Transverse colon (tissue), 4 donors: ENCODE measurements around the gene SP110. TPM values are rescaled to one million over a fixed set of nuclear protein-coding genes. Genes with fewer than 3 reads are reported as not detected.
"Not testable (repeated sequence)": the region's sequence is repeated elsewhere in the genome, so short reads cannot be mapped to it uniquely, and the experiment has no call there.

ENCODE experiments used
- DNase-seq: peaks from one replicate; pipeline ENCODE4 v3.0.0-alpha.2; 2019
- H3K27ac ChIP-seq, 4 donors: fragments of 200-600 bp; sonication (generic); 2 replicates each; pipeline ENCODE4 v1.5.1; 2016 to 2018; ENCODE audit warnings: inconsistent platforms in 4 of 4
- H3K27me3 ChIP-seq: fragments of 200-600 bp; sonication (generic); 2 replicates; pipeline ENCODE4 v1.5.1; 2017; ENCODE audit warnings: inconsistent platforms
- H3K36me3 ChIP-seq, 4 donors: fragments of 200-600 bp; sonication (generic); 2 replicates each; pipeline ENCODE4 v1.5.1; 2017 to 2019; ENCODE audit warnings: inconsistent platforms in 4 of 4
- H3K4me1 ChIP-seq, 4 donors: fragments of 200-600 bp; sonication (generic); 2 replicates each; pipeline ENCODE4 v1.5.1; 2017 to 2020; ENCODE audit warnings: inconsistent platforms in 4 of 4
- H3K4me3 ChIP-seq, 4 donors: fragments of 200-600 bp; sonication (generic); 1 replicate in 1 of 4; 2 replicates in 3 of 4; pipeline versions ENCODE4 v1.5.1 to v1.6.1; 2017 to 2019; ENCODE audit warnings: inconsistent platforms in 4 of 4
- H3K9me3 ChIP-seq, 2 donors: fragments of 200-600 bp; sonication (generic); 2 replicates each; pipeline ENCODE4 v1.5.1; 2017 to 2019; ENCODE audit warnings: inconsistent platforms in 2 of 2
- EP300 ChIP-seq: sonication (generic); formaldehyde crosslinking; IDR thresholded peaks from one replicate; pipeline ENCODE4 v1.6.1; 2017; ENCODE audit warnings: antibody characterized with exemption, low read depth
- POLR2A ChIP-seq: fragments of 450-650 bp; IDR thresholded peaks from one replicate; pipeline ENCODE4 v1.6.1; 2016; ENCODE audit warnings: antibody characterized with exemption, mild to moderate bottlenecking, moderate library complexity
- POLR2AphosphoS5 ChIP-seq, 3 donors: sonication (generic); formaldehyde crosslinking; IDR thresholded peaks; one replicate each; pipeline ENCODE4 v1.6.1; 2016; ENCODE audit warnings: antibody characterized with exemption in 3 of 3
- WGBS, 2 donors: methylation state at CpG; one replicate each; pipeline ENCODE4 v1.1.5; 2018; ENCODE audit warnings: low coverage in 1 of 2; 5-methylcytosine and 5-hydroxymethylcytosine counted together
- in situ Hi-C, 4 donors: fragments of 200-750 bp; cut with MboI; loops; one replicate each; pipeline versions ENCODE4 v1.15.0 to v1.15.1; 2017; ENCODE audit warnings: low sequenced_read_pairs in 3 of 4, low pct_ligation_motif_present in 1 of 4, low pct_unique_long_range_greater_than_20kb in 1 of 4
- intact Hi-C: fragments of 100-400 bp; cut with DNase I; formaldehyde crosslinking; loops from one replicate; pipeline ENCODE4 v1.15.1; 2023; ENCODE audit warnings: low total_unique reads
- total RNA-seq, 4 donors: library from RNA; depleted of rRNA; stranded (reverse); fragments of >200 nt; gene quantifications; one replicate each; pipeline ENCODE4 v1.1.0, GENCODE V29; 2016
- TF ChIP-seq, protein P1 (sequence below), 5 experiments: fragments of 200-600 bp in 3 of 5; fragments of 450-650 bp in 2 of 5; sonication (generic) in 3 of 5; IDR thresholded peaks; 1 replicate in 2 of 5; 2 replicates in 3 of 5; pipeline ENCODE4 v1.5.1; 2016 to 2017; ENCODE audit warnings: antibody characterized with exemption in 5 of 5, inconsistent platforms in 3 of 5, mild to moderate bottlenecking in 2 of 5, moderate library complexity in 1 of 5

Gene SP110
- total RNA-seq, 4 donors from 2014 or later: 15.0 to 38.4 (median 29.5) TPM

DNA sequence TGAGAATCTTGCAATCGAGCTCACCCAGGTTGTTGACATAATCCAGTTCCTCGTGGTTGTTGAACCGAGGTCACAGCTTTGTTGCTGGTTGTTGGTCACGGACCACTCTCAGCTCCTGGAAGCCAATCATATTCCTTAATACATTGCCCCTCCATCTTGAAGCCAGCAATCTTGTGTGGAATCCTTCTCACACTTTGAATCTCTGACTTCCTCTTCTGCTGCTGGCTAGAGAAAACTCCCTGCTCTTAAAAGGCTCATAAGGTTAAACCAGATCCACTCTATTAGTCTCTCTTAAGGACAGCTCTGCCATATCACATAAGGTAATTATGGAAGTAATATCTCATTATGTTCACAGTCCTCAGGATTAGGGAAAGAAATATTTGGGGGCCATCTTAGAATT is 46.9 kb upstream of the SP110 start:
- no peak for DNase-seq
- 80% methylated on average over 4 of the region's 4 CpGs; no CpG with 5 or more reads in 1 of the 2 donors for WGBS, 2 donors
- intact Hi-C loops: no loop called here

DNA sequence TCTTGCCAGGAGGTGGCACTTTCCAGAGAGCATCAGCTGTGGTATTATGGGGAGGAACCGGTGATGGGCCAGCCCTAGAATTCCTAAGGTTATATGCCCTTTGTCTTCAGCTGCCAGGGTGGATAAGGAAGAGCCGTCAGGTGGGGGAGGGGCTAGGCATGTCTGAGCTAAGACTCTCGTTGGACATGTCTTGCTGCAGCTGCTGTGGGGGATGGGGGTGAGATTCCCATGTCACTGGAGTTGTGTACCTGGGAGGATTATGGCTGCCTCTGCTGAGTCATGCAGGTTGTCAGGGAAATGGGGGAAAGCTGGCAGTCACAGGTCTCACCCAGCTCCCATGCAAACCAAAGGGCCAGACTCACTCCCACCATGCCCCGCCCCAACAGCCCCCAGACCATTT is 45.2 kb upstream of the SP110 start:
- H3K9me3 ChIP-seq, intact Hi-C loops, H3K36me3 ChIP-seq, in situ Hi-C loops, H3K4me3 ChIP-seq, H3K4me1 ChIP-seq, H3K27ac ChIP-seq, H3K27me3 ChIP-seq: not testable (repeated sequence)
- 0 to 45% methylated on average over 1 to 4 of the region's 4 CpGs for WGBS, 2 donors
- peak; percentile 24 for DNase-seq

More for the DNA sequence above, 46.9 kb upstream of the SP110 start:
- no peaks in the 10 kb centered on the region for H3K9me3 ChIP-seq
- H3K27ac ChIP-seq: no peak overlapping the region
- TF ChIP-seq EP300 (no peak), POLR2A (no peak), POLR2AphosphoS5 (IDR thresholded peaks at IDR 0.05) (no peak)
- TF ChIP-seq, protein P1, sequence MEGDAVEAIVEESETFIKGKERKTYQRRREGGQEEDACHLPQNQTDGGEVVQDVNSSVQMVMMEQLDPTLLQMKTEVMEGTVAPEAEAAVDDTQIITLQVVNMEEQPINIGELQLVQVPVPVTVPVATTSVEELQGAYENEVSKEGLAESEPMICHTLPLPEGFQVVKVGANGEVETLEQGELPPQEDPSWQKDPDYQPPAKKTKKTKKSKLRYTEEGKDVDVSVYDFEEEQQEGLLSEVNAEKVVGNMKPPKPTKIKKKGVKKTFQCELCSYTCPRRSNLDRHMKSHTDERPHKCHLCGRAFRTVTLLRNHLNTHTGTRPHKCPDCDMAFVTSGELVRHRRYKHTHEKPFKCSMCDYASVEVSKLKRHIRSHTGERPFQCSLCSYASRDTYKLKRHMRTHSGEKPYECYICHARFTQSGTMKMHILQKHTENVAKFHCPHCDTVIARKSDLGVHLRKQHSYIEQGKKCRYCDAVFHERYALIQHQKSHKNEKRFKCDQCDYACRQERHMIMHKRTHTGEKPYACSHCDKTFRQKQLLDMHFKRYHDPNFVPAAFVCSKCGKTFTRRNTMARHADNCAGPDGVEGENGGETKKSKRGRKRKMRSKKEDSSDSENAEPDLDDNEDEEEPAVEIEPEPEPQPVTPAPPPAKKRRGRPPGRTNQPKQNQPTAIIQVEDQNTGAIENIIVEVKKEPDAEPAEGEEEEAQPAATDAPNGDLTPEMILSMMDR (IDR thresholded peaks at IDR 0.05): no peak
- H3K27me3 ChIP-seq: no peaks in the 10 kb centered on the region
- H3K36me3 ChIP-seq: no peaks in the 10 kb centered on the region
- H3K4me1 ChIP-seq: no peaks in the 10 kb centered on the region
- no peak overlapping the region for H3K4me3 ChIP-seq
- in situ Hi-C loops: no loop called here

DNA sequence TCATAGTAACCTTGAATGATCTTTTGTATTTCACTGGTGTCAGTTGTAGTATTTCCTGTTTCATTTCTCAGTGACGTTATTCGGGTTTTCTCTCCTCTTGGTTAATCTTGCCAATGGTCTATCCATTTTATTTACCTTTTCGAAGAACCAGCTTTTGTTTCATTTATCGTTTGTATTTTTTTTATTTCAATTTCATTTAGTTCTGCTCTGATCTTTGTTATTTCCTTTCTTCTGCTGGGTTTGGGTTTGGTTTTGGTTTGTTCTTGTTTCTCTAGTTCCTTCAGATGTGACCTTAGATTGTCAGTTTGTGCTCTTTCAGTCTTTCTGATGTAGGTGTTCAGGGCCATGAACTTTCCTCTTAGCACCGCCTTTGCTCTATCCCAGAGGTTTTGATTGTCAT is 42.5 kb upstream of the SP110 start:
- TF ChIP-seq EP300 (no peak), POLR2A (no peak), POLR2AphosphoS5 (IDR thresholded peaks at IDR 0.05) (no peak)
- TF ChIP-seq, protein P1 (IDR thresholded peaks at IDR 0.05): no peak

DNA sequence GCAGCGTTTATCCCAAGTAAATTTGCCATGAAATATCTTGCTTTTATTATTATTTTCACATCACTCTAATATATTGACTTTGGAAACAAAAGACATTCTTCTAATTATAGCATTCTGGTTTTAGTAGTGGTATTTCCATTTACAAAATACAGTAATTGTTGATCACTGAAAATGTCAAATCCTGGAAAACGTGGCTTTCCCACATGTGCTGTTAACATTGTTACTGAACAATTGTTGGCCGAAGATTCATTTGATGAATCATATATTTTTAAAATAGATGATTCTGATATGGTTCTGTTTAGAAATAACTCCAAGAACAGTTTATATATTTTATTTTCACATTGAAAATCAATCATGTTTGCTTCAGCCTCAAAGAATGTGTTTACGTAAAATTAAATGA is 38.7 kb upstream of the SP110 start:
- in situ Hi-C loops: no loop called here
- no peaks in the 10 kb centered on the region for H3K9me3 ChIP-seq
- TF ChIP-seq, protein P1 (IDR thresholded peaks at IDR 0.05): no peak
- TF ChIP-seq POLR2AphosphoS5 (IDR thresholded peaks at IDR 0.05): no peak
- no peak for TF ChIP-seq EP300
- no peak for TF ChIP-seq POLR2A
- H3K27ac ChIP-seq: no peak overlapping the region
- DNase-seq: no peak
- intact Hi-C loops: no loop called here
- H3K36me3 ChIP-seq: no peaks in the 10 kb centered on the region
- 62 to 74% methylated on average over 4 of the region's 4 CpGs for WGBS, 2 donors
- no peaks in the 10 kb centered on the region for H3K4me1 ChIP-seq
- H3K4me3 ChIP-seq: no peak overlapping the region
- H3K27me3 ChIP-seq: no peaks in the 10 kb centered on the region

More for the DNA sequence above, 42.5 kb upstream of the SP110 start:
- Histone ChIP-seq H3K4me1 (no peaks in the 10 kb centered on the region), H3K36me3 (no peaks in the 10 kb centered on the region), H3K9me3 (no peaks in the 10 kb centered on the region), H3K27ac (no peak overlapping the region), H3K4me3 (no peak overlapping the region), H3K27me3 (no peaks in the 10 kb centered on the region)
- WGBS, 2 donors: 65 to 79% methylated on average over 5 of the region's 5 CpGs
- in situ Hi-C loops: no loop called here
- intact Hi-C loops: no loop called here
- DNase-seq: no peak

DNA sequence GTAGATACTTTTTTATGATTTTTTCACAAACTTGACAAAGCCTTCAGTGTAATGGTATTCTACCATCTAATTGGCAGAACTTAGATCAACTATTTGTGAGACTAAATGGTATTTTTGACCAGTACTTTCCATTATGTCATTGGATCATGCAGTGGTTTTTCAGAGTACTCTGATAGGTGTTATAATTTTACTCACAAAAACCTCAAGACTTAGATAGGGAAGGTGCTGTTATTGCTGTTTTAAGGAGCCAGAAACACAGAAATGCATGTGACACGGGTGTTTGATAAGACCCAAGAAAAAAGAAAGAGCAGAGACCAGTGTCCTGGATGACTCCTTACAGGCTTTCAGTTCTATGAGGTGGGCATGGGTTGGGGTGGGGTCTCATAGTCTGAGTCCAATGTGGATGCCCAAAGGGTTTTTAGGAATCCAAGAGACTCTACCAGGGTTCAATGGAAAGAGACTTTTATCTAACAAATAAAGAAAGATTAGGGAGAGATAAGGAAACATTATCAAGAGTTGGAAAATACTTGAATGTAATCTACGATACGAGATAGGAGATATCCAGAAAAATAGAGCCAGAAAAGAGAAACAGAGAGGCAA is 37.0 kb upstream of the SP110 start:
- 68 to 73% methylated on average over 3 of the region's 3 CpGs for WGBS, 2 donors
- Histone ChIP-seq H3K27me3 (no peaks in the 10 kb centered on the region), H3K9me3 (no peaks in the 10 kb centered on the region), H3K4me3 (no peak overlapping the region), H3K4me1 (no peaks in the 10 kb centered on the region), H3K36me3 (no peaks in the 10 kb centered on the region), H3K27ac (no peak overlapping the region)
- no peak for DNase-seq
- intact Hi-C loops: no loop called here
- in situ Hi-C loops: no loop called here
- TF ChIP-seq EP300 (no peak), POLR2AphosphoS5 (IDR thresholded peaks at IDR 0.05) (no peak), POLR2A (no peak)
- TF ChIP-seq, protein P1 (IDR thresholded peaks at IDR 0.05): no peak
